Measurements from ENCODE around the gene ACKR2.

DNA sequence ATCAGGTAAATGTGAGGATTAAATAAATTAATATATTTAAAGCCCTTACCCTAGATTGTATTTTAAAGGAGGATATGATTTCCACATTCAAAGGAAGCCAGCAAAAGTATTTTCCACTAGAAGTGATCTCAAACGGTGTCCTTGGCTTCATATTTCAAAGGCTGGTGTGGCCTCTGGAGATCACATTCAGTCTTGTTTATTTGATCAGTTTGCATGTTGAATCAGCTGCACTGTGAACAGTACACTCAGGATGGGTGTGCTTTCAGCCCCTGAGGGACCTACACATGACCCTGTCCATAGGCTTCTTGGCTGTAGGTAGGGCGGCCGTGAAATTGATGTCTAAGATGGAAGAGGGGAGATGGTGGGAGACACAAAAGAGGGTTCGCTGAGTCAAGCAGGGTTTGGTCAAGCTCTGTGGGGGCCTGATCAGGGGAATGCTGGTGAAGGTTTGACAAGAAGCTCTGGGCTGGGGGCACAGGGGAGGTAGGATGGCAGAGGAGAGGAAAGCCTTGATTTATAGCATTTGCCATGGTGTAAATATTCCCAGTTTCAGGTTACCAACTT lies 44.6 kb downstream of the ACKR2 start:
- TF ChIP-seq EZH2 (IDR thresholded peaks at IDR 0.05; ENCODE audit: insufficient read depth, poor library complexity, severe bottlenecking) (no peak), EZH2phosphoT487 (IDR thresholded peaks at IDR 0.05; ENCODE audit: insufficient read depth, low read depth) (no peak)
